ENCODE measurements around the gene CDH10.

Gene CDH10

DNA sequence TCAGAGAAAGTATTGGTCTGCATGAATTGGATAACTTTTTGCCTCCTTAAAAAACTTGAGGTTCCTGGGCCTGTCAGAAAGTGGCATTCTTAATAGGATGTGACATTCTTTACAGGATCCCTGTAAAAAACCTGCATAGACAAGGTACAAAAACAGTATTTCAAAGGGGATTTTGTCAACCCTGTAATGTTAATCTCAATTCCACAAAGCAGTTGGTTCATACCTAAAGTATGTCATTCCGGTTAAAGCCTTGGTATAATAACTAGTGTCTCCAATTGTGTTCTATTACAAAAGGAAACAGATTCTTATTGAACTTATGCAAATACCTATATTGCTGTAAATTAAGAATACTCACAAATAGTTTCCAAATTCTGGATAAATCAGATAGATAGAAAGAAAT lies 169.7 kb downstream of the CDH10 start:
- DNase-seq: no peak

- no peak for DNase-seq
Observed at GRCh38 chr5:24474685-24475084, 170.1 kb downstream of the CDH10 start.

DNA sequence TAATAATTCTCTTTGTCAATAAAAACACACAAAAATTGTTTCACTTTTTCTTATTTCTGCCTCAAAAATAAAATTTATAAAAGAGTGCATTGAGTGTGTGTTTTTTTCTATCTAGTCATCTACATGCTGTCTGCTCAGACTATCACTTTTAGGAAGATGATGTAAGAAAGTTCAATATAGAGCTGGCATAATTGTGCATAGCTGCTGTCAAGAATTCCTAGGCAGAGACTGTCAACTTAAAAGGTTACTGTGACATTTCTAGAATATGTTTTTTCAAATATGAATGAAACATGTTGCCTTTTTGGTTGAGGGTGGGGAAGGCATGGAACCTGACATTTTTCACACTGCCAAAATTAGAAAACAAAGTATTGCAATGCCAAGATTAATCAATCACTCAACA lies 172.3 kb downstream of the CDH10 start:
- DNase-seq: no peak

GRCh38 chr5:24444414-24444813 lies 200.4 kb downstream of the CDH10 start:
- DNase-seq: no peak

GRCh38 chr5:24439465-24439864 lies 205.3 kb downstream of the CDH10 start:
- no peak for DNase-seq

Measured in activated effector memory CD4-positive, alpha-beta T cell treated with Interleukin-2 at 50 U/mL for 16 hours (primary cell).